H9 (cell line): Measurements from ENCODE around the gene DGUOK. TPM values are rescaled to one million over a fixed set of nuclear protein-coding genes. Genes with fewer than 3 reads are reported as not detected.

ENCODE experiments used
- DNase-seq: peaks from one replicate; pipeline ENCODE4 v3.0.0-alpha.2; 2017
- H2AFZ ChIP-seq: one replicate; pipeline ENCODE4 v1.6.1; 2013; ENCODE audit warnings: mild to moderate bottlenecking, low read length, control low read depth, moderate library complexity
- H2AK5ac ChIP-seq: 2 replicates; pipeline ENCODE4 v1.6.1; 2013; ENCODE audit warnings: low read length, control low read depth, mixed read lengths; ENCODE audit not compliant: insufficient read length
- H2BK120ac ChIP-seq: one replicate; pipeline ENCODE4 v1.6.1; 2013; ENCODE audit warnings: low read depth, mild to moderate bottlenecking, low read length, control low read depth, inconsistent platforms; ENCODE audit not compliant: poor library complexity, severe bottlenecking
- H2BK12ac ChIP-seq: 2 replicates; pipeline ENCODE4 v1.6.1; 2013; ENCODE audit warnings: low read length, control low read depth, mixed read lengths, low read depth; ENCODE audit not compliant: insufficient read length
- H2BK15ac ChIP-seq: 2 replicates; pipeline ENCODE4 v1.6.1; 2013; ENCODE audit warnings: low read depth, low read length, control low read depth
- H2BK20ac ChIP-seq: one replicate; pipeline ENCODE4 v1.6.1; 2013; ENCODE audit warnings: low read depth, mild to moderate bottlenecking, low read length, control low read depth, inconsistent platforms; ENCODE audit not compliant: poor library complexity, severe bottlenecking
- H2BK5ac ChIP-seq: 2 replicates; pipeline ENCODE4 v1.6.1; 2013; ENCODE audit warnings: low read length, control low read depth, mixed read lengths; ENCODE audit not compliant: insufficient read length
- H3K14ac ChIP-seq: 2 replicates; pipeline ENCODE4 v1.6.1; 2013; ENCODE audit warnings: low read length, control low read depth; ENCODE audit not compliant: insufficient read depth
- H3K18ac ChIP-seq: 2 replicates; pipeline ENCODE4 v1.6.1; 2013; ENCODE audit warnings: low read depth, mild to moderate bottlenecking, mixed read lengths, low read length, control low read depth; ENCODE audit not compliant: insufficient read length
- H3K23ac ChIP-seq: 2 replicates; pipeline ENCODE4 v1.6.1; 2013; ENCODE audit warnings: low read length, control low read depth, mixed read lengths, low read depth; ENCODE audit not compliant: insufficient read length
- H3K23me2 ChIP-seq: 2 replicates; pipeline ENCODE4 v1.6.1; 2013; ENCODE audit warnings: low read depth, mild to moderate bottlenecking, mixed read lengths, low read length, control low read depth; ENCODE audit not compliant: insufficient read length, poor library complexity, severe bottlenecking
- H3K27ac ChIP-seq: 2 replicates; pipeline ENCODE4 v1.5.1; 2013; ENCODE audit warnings: low read length, control low read depth, mixed read lengths, low read depth; ENCODE audit not compliant: insufficient read length
- H3K27me3 ChIP-seq: 2 replicates; pipeline ENCODE4 v1.6.1; 2013; ENCODE audit warnings: low read length, control low read depth, inconsistent platforms; ENCODE audit not compliant: insufficient read depth
- H3K4ac ChIP-seq: 2 replicates; pipeline ENCODE4 v1.6.1; 2013; ENCODE audit warnings: low read depth, mild to moderate bottlenecking, control low read depth, inconsistent platforms, low read length, moderate library complexity
- H3K4me1 ChIP-seq: 2 replicates; pipeline ENCODE4 v1.6.1; 2013; ENCODE audit warnings: low read length, control low read depth, inconsistent platforms; ENCODE audit not compliant: insufficient read depth
- H3K4me2 ChIP-seq: 2 replicates; pipeline ENCODE4 v1.6.1; 2013; ENCODE audit warnings: low read length, control low read depth, mixed read lengths; ENCODE audit not compliant: insufficient read length, insufficient read depth
- H3K56ac ChIP-seq: 2 replicates; pipeline ENCODE4 v1.6.1; 2013; ENCODE audit warnings: low read depth, mild to moderate bottlenecking, mixed read lengths, low read length, control low read depth; ENCODE audit not compliant: insufficient read length
- H3K79me1 ChIP-seq: 2 replicates; pipeline ENCODE4 v1.6.1; 2013; ENCODE audit warnings: low read depth, mild to moderate bottlenecking, moderate library complexity, low read length, control low read depth, inconsistent platforms; ENCODE audit not compliant: insufficient read depth, poor library complexity, severe bottlenecking
- H3K79me2 ChIP-seq: 2 replicates; pipeline ENCODE4 v1.6.1; 2013; ENCODE audit warnings: low read length, control low read depth, inconsistent platforms; ENCODE audit not compliant: insufficient read depth
- H3K9ac ChIP-seq: 2 replicates; pipeline ENCODE4 v1.6.1; 2013; ENCODE audit warnings: low read length, control low read depth, mixed read lengths; ENCODE audit not compliant: insufficient read length; ENCODE audit errors: extremely low read depth
- H3K9me3 ChIP-seq: one replicate; pipeline ENCODE4 v1.6.1; 2013; ENCODE audit warnings: low read depth, low read length, inconsistent platforms; ENCODE audit not compliant: control insufficient read depth
- H3T11ph ChIP-seq: one replicate; pipeline ENCODE4 v1.6.1; 2013; ENCODE audit warnings: mild to moderate bottlenecking, low read length, control low read depth, inconsistent platforms
- H4K20me1 ChIP-seq: one replicate; pipeline ENCODE4 v1.6.1; 2013; ENCODE audit not compliant: control insufficient read depth, insufficient read length, insufficient read depth
- H4K5ac ChIP-seq: 2 replicates; pipeline ENCODE4 v1.6.1; 2013; ENCODE audit warnings: low read depth, mild to moderate bottlenecking, mixed read lengths, low read length, control low read depth; ENCODE audit not compliant: insufficient read length
- H4K8ac ChIP-seq: replicated peaks from 2 replicates; pipeline ENCODE4 v1.6.1; 2013; ENCODE audit warnings: low read length, control low read depth, mixed read lengths, low read depth; ENCODE audit not compliant: insufficient read length
- H4K91ac ChIP-seq: 2 replicates; pipeline ENCODE4 v1.6.1; 2013; ENCODE audit warnings: low read depth, mild to moderate bottlenecking, moderate library complexity, mixed read lengths, low read length, control low read depth; ENCODE audit not compliant: insufficient read length
- H3K27ac Mint-ChIP-seq, 3 experiments: 2 replicates in 2 of 3; 3 replicates in 1 of 3; pipeline ENCODE4 v1.8.0; 2020 to 2021; ENCODE audit warnings: mixed read lengths in 3 of 3, mild to moderate bottlenecking in 1 of 3, moderate library complexity in 1 of 3
- H3K27me3 Mint-ChIP-seq: 2 replicates; pipeline ENCODE4 v1.8.0; 2021; ENCODE audit warnings: low read depth, mild to moderate bottlenecking, moderate library complexity, mixed read lengths
- H3K36me3 Mint-ChIP-seq, 3 experiments: 2 replicates in 2 of 3; 3 replicates in 1 of 3; pipeline ENCODE4 v1.8.0; 2020 to 2021; ENCODE audit warnings: low read depth in 3 of 3, mixed read lengths in 3 of 3; ENCODE audit not compliant: insufficient read depth in 1 of 3
- H3K4me1 Mint-ChIP-seq, 2 experiments: 2 replicates each; pipeline ENCODE4 v1.8.0; 2020; ENCODE audit warnings: mixed read lengths in 2 of 2
- H3K4me3 Mint-ChIP-seq, 2 experiments: 2 replicates in 1 of 2; 3 replicates in 1 of 2; pipeline ENCODE4 v1.8.0; 2020 to 2021; ENCODE audit warnings: mild to moderate bottlenecking in 2 of 2, mixed read lengths in 2 of 2, moderate library complexity in 1 of 2
- H3K9me3 Mint-ChIP-seq, 2 experiments: 2 replicates in 1 of 2; 3 replicates in 1 of 2; pipeline ENCODE4 v1.8.0; 2020; ENCODE audit warnings: mild to moderate bottlenecking in 2 of 2, mixed read lengths in 2 of 2, moderate library complexity in 1 of 2
- WGBS: extraction: QIAGEN DNeasy Blood & Tissue Kit; methylation state at CpG from one replicate; pipeline ENCODE4 v1.1.7; 2013; ENCODE audit warnings: missing lambda C conversion rate, low lambda C conversion rate, mixed read lengths; ENCODE audit not compliant: insufficient read length; ENCODE audit errors: extremely low coverage; 5-methylcytosine and 5-hydroxymethylcytosine counted together
- total RNA-seq: library from RNA; stranded (reverse); gene quantifications from 2 replicates; pipeline ENCODE4 v1.2.1, GENCODE V29; 2021
- TF ChIP-seq, protein P1 (sequence below): fragments of 200-600 bp; sonication (generic); conservative IDR thresholded peaks from 3 replicates; pipeline ENCODE4 v1.8.0; 2021; ENCODE audit warnings: antibody characterized with exemption, mild to moderate bottlenecking

Gene DGUOK
- total RNA-seq, 1 experiment from 2014 or later, result 98.5 TPM

- H2BK15ac ChIP-seq, result no peak overlapping the region
- H3K4me1 Mint-ChIP-seq, result no peaks in the 10 kb centered on the region
- DNase-seq, result no peak
- no peak overlapping the region for H3K14ac ChIP-seq
- H3K79me2 ChIP-seq, result no peaks in the 10 kb centered on the region
- H2BK20ac ChIP-seq, result no peak overlapping the region
- H3K9ac ChIP-seq, result no peak overlapping the region
- TF ChIP-seq, protein P1, sequence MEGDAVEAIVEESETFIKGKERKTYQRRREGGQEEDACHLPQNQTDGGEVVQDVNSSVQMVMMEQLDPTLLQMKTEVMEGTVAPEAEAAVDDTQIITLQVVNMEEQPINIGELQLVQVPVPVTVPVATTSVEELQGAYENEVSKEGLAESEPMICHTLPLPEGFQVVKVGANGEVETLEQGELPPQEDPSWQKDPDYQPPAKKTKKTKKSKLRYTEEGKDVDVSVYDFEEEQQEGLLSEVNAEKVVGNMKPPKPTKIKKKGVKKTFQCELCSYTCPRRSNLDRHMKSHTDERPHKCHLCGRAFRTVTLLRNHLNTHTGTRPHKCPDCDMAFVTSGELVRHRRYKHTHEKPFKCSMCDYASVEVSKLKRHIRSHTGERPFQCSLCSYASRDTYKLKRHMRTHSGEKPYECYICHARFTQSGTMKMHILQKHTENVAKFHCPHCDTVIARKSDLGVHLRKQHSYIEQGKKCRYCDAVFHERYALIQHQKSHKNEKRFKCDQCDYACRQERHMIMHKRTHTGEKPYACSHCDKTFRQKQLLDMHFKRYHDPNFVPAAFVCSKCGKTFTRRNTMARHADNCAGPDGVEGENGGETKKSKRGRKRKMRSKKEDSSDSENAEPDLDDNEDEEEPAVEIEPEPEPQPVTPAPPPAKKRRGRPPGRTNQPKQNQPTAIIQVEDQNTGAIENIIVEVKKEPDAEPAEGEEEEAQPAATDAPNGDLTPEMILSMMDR, result peak; percentile 43; the same call in 2 of the 3 replicates
- no peaks in the 10 kb centered on the region for H3K9me3 ChIP-seq
- H4K5ac ChIP-seq, result no peak overlapping the region
- no peaks in the 10 kb centered on the region for H3K79me1 ChIP-seq
- H3K36me3 Mint-ChIP-seq, result peaks cover 15 to 26% (median 24%) of the 10 kb centered on the region in 3 experiments; a peak in 6 of 7 replicates
- no peak overlapping the region for H3K27ac ChIP-seq
- no peaks in the 10 kb centered on the region for H3K23me2 ChIP-seq
- H2BK120ac ChIP-seq, result no peak overlapping the region
- H3K4me1 ChIP-seq, result no peaks in the 10 kb centered on the region
- H4K8ac ChIP-seq, result no peak overlapping the region
- H3K27ac Mint-ChIP-seq, result no peak overlapping the region
- no peak overlapping the region for H3K18ac ChIP-seq
- no peak overlapping the region for H3K23ac ChIP-seq
- no peak overlapping the region for H3K4me3 Mint-ChIP-seq
- H2AFZ ChIP-seq, result no peak overlapping the region
- H4K91ac ChIP-seq, result no peak overlapping the region
- no peak overlapping the region for H3K4me2 ChIP-seq
- H2BK5ac ChIP-seq, result no peak overlapping the region
- no peak overlapping the region for H3K4ac ChIP-seq
- no peaks in the 10 kb centered on the region for H3K9me3 Mint-ChIP-seq
- no peak overlapping the region for H3T11ph ChIP-seq
- H3K56ac ChIP-seq, result no peak overlapping the region
- H3K27me3 Mint-ChIP-seq, result peaks cover 11% of the 10 kb centered on the region; the same call in 1 of the 2 replicates
- H3K27me3 ChIP-seq, result no peaks in the 10 kb centered on the region
- H2AK5ac ChIP-seq, result no peak overlapping the region
- H2BK12ac ChIP-seq, result no peak overlapping the region
- no peaks in the 10 kb centered on the region for H4K20me1 ChIP-seq
- WGBS, result no CpG with 5 or more reads among the region's 12 CpGs
These were observed 35.3 kb downstream of the DGUOK start for GRCh38 chr2:73961823-73962615.
